SK-MEL-5 (cell line): ENCODE results near the gene TYW1. TPM values are rescaled to one million over a fixed set of nuclear protein-coding genes. Genes with fewer than 3 reads are reported as not detected.
"Not testable (repeated sequence)": the region's sequence is repeated elsewhere in the genome, so short reads cannot be mapped to it uniquely, and the experiment has no call there.

Source experiments
- DNase-seq: peaks from one replicate; pipeline ENCODE4 v3.0.0-alpha.2; 2016; ENCODE audit warnings: low read depth, low spot score
- in situ Hi-C: cut with HindIII; loops from 2 replicates; pipeline ENCODE4 v1.10.0; 2016; ENCODE audit warnings: low sequenced_read_pairs, high pct_unique_total_duplicates, low pct_unique_long_range_greater_than_20kb
- polyA plus RNA-seq, 2 experiments: library from polyadenylated mRNA; depleted of rRNA; stranded (reverse); fragments of >200 nt; gene quantifications; 2 replicates each; pipeline ENCODE4 v1.2.3, GENCODE V29; 2015
- total RNA-seq: library from RNA; depleted of rRNA; stranded (reverse); fragments of >200 nt; shearing (Covaris generic); gene quantifications from 2 replicates; pipeline ENCODE4 v1.2.3, GENCODE V29; 2014; rRNA removed

Gene TYW1, protein sequence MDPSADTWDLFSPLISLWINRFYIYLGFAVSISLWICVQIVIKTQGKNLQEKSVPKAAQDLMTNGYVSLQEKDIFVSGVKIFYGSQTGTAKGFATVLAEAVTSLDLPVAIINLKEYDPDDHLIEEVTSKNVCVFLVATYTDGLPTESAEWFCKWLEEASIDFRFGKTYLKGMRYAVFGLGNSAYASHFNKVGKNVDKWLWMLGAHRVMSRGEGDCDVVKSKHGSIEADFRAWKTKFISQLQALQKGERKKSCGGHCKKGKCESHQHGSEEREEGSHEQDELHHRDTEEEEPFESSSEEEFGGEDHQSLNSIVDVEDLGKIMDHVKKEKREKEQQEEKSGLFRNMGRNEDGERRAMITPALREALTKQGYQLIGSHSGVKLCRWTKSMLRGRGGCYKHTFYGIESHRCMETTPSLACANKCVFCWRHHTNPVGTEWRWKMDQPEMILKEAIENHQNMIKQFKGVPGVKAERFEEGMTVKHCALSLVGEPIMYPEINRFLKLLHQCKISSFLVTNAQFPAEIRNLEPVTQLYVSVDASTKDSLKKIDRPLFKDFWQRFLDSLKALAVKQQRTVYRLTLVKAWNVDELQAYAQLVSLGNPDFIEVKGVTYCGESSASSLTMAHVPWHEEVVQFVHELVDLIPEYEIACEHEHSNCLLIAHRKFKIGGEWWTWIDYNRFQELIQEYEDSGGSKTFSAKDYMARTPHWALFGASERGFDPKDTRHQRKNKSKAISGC
- 23.7 and 23.9 TPM in 2 replicates for total RNA-seq
- polyA plus RNA-seq (2015; cell fraction: cytosol; rRNA removed): 20.6 and 23.8 TPM in 2 replicates
- 16.0 and 42.5 TPM in 2 replicates for polyA plus RNA-seq (2015; cell fraction: nucleus; rRNA removed)

DNA sequence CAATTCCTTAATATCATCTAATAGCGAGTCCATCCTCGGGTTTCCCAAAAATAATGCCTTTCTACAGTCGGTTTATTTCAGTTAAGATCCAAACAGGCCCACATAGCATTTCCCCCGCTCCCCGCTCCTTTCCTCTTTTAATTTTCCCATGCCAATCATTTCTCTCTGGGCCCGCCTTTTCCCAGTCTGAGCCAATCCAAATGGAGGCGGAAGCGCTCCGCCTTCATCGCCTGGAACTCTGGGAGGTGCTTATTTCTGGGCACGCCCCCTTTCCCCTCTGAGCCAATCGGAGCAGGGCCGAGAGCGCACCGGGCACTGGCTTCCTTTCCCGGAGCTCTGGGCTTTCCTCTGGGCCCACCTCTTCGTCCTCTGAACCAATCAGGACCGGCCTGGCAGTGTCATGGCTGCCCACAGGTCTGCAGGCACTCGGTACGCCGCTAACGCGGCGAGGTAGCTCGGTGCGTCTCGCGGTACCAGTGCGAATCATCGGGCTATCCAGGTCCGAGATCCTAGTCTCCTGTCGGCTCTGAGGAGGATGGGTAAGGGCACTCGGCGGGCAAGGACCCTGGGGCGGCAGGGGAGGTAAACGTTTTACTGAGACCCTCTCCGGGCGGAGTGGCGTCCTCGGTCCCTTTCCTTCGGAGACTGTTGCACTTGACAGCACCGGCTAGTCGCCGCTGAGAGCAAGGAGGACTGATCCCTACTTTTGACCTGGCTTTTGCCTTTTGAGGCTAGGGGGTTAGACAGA lies at the start of gene TYW1:
Gene TYW1 (plus strand): TSS at position 390 of the 748 bp plus-strand sequence. CDS start 146 bp downstream, at position 536.
- in situ Hi-C loops: not testable (repeated sequence)
- DNase-seq: peak; percentile 99

DNA sequence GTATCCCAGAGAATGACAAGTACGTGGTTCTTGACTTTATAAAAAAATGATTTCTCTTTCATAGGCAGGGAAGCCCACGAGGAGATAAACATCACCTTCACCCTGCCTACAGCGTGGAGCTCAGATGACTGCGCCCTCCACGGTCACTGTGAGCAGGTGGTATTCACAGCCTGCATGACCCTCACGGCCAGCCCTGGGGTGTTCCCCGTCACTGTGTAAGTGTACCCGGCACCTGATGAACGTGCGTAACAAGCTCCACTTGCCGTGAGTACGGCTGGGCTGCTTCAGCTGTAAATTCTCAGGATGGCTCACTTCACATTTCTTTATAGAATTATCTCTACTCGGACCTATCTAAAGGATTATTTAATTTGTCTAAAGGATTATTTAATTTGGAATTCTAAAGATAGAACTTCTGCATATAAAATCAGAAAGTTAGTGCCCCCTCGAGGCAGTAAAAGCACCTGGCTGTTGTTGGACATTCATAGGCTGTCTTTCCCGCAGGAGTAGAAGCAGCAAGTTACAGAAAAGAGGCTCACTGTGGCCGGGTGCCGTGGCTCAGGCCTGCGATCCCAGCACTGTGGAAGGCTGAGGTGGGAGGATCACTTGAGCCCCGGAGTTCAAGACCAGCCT lies 48.0 kb upstream of the TYW1 start:
- no peak for DNase-seq
- in situ Hi-C loops: no loop called here

DNA sequence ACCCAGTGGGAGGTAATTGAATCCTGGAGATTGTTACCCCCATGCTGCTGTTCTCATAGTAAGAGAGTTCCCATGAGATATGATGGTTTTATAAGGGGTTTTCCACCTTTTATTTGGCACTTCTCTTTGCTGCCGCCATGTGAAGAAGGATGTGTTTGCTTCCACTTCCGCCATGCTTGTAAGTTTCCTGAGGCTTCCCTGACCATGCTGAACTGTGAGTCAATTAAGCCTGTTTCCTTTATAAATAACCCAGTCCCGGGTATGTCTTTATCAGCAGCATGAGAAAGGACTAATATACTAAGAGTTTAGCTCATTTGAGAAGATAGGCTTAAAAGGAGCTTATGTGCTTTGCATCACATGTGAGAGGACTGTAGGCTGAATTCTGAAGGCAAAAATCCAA lies 46.3 kb upstream of the TYW1 start:
- DNase-seq: no peak
- in situ Hi-C loops: no loop called here

DNA sequence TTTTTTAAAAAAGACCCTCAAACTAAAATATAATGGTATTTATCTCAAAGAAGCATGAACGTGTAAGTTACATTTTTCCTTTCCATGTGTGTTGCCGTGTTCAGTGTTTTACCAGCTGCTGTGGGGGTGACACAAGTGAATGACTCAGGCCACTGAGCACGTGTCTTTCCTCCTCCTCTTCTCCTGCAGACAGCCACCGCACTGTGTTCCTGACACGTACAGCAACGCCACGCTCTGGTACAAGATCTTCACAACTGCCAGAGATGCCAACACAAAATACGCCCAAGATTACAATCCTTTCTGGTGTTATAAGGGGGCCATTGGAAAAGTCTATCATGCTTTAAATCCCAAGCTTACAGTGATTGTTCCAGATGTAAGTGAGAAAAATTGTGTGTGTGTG lies 45.9 kb upstream of the TYW1 start:
- in situ Hi-C loops: no loop called here
- peak; percentile 30 for DNase-seq

DNA sequence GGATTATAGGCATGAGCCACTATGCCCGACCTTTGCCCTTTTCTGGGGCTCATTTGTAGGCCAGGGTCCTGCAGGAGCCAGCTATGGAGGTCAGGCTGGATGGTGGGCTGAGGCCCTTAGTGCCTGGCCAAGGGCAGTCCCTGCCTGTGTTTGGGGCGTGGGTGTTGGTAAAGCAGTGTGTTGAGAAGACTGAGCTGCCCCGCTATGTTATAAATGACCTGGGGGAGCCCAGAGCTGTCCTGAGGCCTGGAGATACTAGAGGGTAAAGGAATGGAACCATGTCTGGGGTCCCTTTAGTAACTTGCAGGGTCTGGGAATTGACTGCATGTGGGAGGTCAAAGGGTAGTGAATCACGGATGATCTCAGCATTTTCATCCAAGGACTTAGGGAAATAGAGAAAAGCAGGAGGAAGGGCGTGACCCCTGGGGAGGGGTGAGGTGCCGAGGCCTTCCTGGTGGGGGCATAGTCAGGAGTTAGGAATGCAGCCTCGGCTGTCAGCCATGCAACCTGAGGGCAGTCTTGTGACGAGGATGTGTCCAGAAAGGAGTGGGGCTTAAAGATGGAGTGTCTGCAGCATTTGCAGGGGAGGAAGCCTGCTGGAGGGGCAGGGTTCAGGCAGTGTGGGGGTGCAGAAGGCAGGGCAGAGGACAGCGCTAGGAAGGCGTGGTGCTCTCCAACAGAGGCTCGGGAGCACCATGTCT lies 44.1 kb upstream of the TYW1 start:
- DNase-seq: peak; percentile 42
- in situ Hi-C loops: no loop called here

DNA sequence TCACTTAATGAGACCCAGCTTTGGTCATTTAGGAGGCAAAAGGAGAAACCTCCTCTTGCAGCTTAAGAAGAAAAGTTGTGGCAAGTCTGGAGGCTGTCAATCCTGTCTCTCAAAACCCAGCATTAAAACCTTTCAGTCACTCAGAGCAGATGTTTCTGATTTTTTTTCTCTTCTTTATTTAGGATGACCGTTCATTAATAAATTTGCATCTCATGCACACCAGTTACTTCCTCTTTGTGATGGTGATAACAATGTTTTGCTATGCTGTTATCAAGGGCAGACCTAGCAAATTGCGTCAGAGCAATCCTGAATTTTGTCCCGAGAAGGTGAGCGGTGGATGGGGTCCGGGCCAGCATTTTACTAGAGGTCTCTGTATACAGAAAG lies 43.6 kb upstream of the TYW1 start:
- in situ Hi-C loops: no loop called here
- no peak for DNase-seq

DNA sequence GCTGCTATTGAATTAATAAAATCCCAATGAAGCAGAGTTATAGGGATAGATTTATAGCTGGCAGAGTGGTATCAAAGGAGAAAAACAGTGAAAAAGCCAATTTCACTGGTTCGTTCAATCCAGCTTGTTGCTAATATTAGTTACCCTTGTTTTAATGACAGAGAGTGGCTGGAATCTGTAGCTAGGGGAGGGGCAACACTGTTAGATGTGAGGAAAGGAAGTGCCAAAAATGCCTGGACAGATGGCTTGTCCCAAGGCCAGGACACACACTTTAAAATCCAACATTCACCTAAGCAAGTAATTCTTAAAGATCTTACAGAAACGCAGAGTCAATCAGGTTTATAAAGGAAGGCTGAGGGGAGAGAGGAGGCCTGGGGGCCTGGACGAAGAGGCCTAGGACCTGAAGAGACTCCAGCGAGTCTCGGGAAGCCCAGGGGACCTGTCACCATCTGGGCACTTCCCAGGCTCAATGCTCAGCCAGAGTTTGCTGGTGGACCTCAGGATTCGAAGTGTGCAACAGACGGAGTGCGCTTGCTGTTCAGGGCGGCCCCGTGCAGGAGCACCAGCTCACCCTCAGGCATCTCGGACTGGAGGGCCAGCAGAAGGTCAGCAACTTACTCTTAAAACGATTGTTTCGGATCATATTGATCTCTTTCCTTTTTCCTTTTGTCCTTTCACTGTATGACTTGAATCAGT lies 38.9 kb upstream of the TYW1 start:
- in situ Hi-C loops: no loop called here
- no peak for DNase-seq

DNA sequence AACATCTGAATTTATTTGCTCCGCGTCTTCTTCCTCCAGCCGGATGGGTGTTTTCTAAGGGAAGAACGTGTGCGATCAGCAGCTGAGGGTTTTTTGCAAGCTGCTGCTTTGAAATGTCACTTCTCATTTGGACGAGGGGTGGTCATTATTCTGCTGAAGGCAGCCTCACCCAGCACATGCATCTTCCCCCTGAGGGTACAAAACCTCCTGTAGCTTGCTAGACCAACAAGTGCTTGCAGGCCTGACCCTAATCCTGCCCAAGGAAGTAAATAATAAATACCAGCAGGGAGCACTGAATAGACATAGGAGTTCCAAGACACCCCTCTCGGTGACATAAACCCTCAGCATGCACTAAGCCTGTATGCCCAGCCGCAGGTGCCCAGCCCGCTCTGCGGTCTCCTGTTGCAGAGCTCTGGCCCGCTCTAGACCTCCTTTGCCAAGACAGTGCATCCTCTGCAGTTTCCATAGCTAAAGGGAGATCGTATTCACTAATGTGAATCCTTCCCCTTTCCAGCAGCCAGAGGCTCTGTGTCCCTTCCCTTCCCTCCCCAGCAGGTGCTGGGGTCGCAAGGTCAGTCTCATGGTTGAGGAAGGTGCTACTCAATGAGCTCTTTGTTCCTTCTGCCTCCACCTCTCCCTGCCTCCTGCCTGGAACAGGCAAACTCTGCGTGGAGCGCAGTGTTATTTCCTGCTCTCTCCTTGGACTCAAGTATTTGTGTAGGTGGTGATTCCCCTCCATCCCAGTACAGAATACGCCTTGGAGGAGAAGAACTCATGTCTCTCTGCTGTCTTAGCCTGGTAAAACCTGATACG lies 37.9 kb upstream of the TYW1 start:
- DNase-seq: no peak
- in situ Hi-C loops: no loop called here

DNA sequence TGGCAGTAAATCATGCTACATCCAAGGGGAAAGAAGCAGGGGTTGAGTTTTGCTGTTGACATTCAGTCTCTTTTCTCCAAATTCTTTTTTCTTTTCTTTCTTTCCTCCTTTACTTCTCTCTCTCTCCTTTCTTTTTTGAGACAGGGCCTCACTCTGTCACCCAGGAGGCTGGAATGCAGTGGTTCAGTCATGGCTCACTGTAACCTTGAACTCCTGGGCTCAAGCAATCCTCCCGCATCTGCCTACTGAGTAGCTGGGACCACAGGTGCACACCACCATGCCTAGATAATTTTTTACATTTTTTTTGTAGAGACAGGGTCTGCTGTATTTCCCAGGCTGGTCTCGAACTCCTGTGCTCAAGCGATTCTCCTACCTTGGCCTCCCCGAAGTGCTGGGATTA lies 36.4 kb upstream of the TYW1 start:
- no peak for DNase-seq
- in situ Hi-C loops: no loop called here

DNA sequence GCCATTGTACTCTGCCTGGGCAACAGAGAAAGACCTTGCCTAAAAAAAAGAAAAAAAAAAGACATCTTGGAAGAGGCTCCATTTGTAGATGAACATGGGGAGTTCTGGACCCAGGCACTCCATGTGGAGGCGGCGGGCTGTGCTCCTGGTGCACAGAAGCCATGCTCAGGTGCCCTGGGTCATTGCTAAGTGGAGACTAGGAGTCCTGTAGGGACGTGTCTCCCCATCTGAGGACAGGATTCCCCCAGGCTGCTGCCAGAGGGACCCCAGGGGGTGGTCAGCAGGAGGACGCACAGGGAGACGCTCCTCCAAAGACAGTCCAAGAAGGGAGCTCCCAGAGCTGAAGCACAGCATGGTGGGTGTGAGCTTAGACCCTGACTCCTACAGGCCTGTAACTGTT lies 35.5 kb upstream of the TYW1 start:
- in situ Hi-C loops: no loop called here
- DNase-seq: no peak

DNA sequence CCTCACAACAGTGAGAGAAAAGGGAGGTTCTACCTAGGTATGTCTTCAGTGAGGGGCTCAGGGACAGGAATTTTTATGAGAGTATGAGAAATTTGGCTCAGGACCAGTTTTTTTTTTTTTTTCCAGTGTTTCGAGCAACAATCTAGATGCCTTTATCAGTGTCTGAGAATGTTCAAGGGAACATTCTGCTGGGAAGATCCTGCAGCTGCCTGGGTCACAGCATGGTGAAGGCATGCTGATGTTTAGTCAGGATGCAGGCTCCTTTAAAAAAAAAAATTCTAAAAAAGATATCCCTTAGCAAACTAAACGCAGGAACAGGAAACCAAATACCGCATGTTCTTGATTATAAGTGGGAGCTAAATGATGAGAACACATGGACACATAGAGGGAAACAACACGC lies 32.2 kb upstream of the TYW1 start:
- in situ Hi-C loops: no loop called here
- DNase-seq: no peak

DNA sequence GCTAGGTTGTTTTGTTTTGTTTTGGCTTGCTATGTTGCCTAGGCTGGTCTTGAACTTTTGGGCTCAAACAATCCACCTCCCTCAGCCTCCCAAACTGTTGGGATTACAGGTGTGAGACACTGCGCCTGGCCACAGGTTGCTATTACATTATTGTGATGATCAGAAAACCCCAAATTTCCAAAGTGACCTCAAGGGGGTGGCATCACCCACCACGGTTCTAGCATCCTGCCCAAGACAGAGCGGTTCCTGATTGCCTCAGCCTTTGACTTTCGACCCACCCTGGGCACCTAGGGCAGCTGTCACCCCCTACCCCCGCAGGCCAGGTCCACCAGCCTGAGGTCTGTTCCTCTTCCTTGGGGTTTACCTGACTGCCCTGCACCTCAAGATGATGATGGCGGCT lies 29.6 kb upstream of the TYW1 start:
- DNase-seq: no peak
- in situ Hi-C loops: no loop called here

DNA sequence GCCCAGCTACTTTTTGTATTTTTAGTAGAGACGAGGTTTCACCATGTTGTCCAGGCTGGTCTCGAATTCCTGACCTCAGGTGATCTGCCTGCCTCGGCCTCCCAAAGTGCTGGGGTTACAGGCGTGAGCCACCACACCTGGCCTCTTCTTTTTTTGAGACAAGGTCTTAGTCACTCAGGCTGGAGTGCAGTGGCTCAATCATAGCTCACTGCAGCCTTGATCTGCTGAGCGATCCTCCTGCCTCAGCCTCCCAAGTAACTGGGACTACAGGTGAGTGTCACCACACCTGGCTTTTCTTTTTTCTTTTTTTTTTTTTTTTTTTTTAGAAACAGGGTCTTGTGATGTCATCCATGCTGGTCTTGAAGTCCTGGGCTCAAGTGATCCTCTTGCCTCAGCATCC lies 27.6 kb upstream of the TYW1 start:
- DNase-seq, in situ Hi-C loops: not testable (repeated sequence)

DNA sequence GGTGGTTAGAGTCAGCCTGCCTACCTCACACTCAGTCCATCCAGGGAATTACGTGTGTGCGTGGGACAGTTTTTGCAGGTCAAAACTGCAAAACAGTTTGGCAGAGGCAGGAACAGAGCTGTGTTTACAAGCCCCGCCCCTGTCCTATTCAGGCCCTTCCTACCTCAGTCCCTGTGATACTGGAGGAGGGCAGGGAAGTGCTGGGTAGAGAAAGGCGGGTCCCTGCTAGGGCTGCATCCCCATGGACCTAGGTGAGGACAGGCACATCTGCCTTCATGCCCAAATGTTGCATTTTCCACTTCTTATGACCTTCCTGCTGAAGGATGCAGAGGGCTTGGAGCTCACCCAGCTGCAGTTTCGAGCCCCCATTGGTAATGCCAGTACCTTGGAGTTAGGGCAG lies 26.3 kb upstream of the TYW1 start:
- peak; percentile 23 for DNase-seq
- in situ Hi-C loops: no loop called here

DNA sequence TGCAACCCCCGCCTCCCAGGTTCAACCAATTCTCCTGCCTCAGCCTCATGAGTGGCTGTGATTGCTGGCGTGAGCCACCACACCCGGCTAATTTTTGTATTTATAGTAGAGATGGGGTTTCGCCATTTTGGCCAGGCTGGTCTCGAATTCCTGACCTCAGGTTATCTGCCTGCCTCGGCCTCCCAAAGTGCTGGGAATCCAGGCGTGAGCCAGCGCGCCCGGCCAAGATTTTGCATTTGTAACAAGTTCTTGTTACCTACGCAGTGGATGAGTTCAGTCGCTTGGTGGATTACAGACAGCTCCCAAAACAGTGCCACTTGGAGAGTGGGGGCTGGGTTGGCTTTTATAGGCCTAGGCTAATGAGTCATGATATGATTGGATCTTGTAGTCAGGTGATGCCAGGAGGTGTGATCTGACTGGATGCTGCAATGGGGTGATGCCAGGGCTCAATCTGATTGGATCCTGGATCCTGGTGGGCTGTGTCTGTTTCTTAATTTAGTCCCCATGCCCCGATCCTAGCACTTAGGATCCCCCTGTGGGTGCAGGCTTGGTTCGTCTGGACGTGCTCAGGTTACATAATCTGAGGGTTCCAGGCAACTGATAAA lies 21.5 kb upstream of the TYW1 start:
- in situ Hi-C loops: no loop called here
- DNase-seq: peak; percentile 21

DNA sequence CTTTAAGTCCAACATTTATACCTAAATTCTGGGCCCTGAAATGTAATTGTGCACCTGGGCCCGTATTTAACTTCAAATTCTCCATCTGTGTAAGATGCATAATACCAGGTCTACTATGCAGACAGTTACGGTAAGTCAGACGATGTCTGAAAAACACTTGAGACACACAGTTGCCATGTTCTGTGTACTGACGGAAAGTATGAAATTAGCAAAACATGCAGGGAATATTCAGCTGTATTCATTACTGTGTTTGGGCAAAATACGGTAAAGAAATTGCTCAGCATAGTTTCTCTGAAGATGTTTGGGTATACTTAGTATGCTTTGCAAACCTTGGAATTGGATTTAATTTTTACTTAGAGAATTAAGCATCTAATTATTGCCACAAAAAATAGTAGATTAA lies 18.3 kb upstream of the TYW1 start:
- in situ Hi-C loops: not testable (repeated sequence)

More for the DNA sequence above, 18.3 kb upstream of the TYW1 start:
- not testable (repeated sequence) for DNase-seq
